ENCODE measurements around the gene GUCA1C.

GUCA1C gene

GRCh38 chr3:108899530-108899929 lies 54.1 kb downstream of the GUCA1C start:
- no peak for DNase-seq

- DNase-seq = no peak
Measured at GRCh38 chr3:108897883-108898282, 55.8 kb downstream of the GUCA1C start.

- DNase-seq = no peak
Measured at GRCh38 chr3:108894981-108895380, 58.7 kb downstream of the GUCA1C start.

GRCh38 chr3:108891833-108892232 lies 61.8 kb downstream of the GUCA1C start:
- no peak for DNase-seq

GRCh38 chr3:108887777-108888176 lies 65.9 kb downstream of the GUCA1C start:
- DNase-seq = no peak

- DNase-seq = no peak
Measured at GRCh38 chr3:108887121-108887520, 66.6 kb downstream of the GUCA1C start.

- DNase-seq = no peak
Measured at GRCh38 chr3:108883373-108883772, 70.3 kb downstream of the GUCA1C start.

- no peak for DNase-seq
Measured at GRCh38 chr3:108882762-108883161, 70.9 kb downstream of the GUCA1C start.

- no peak for DNase-seq
Measured at GRCh38 chr3:108879915-108880314, 73.8 kb downstream of the GUCA1C start.

- DNase-seq = no peak
Measured at GRCh38 chr3:108877901-108878300, 75.8 kb downstream of the GUCA1C start.

- no peak for DNase-seq
Measured at GRCh38 chr3:108863799-108864135, 89.9 kb downstream of the GUCA1C start.

- peak in 1 of 2 donors; percentile 1 for DNase-seq
Measured at GRCh38 chr3:108862865-108863798, 90.5 kb downstream of the GUCA1C start.

- DNase-seq = no peak
Measured at GRCh38 chr3:108861401-108861800, 92.3 kb downstream of the GUCA1C start.
